C4-2B (cell line): Measurements from ENCODE around the gene TMEM135.

Experiments used
- CTCF ChIP-seq: fragments of 450-650 bp; conservative IDR thresholded peaks from 2 replicates; pipeline ENCODE4 v1.5.1; 2017; ENCODE audit warnings: mild to moderate bottlenecking
- ZFX ChIP-seq: fragments of 450-650 bp; IDR thresholded peaks from 2 replicates; pipeline ENCODE4 v1.6.1; 2017

DNA sequence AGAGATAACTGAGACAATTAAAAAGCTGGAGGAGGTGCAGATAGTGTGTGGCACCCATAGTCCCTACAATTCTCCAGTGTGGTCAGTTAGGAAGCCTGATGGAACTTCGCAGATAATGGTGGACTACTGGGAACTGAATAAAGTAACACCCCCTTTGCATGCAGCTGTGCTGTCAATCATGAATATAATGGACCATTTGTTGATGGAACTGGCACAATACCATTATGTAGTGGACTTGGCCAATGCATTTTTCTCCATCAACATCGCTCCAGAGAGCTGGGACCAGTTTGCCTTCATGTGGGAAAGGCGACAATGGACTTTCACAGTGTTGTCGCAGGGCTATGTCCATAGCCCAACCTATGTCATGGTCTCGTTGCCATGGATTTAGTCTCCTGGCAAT lies 324.2 kb downstream of the TMEM135 start:
- no peak for TF ChIP-seq CTCF
- TF ChIP-seq ZFX: no peak
